Tibial nerve (tissue), 4 donors: ENCODE measurements around the gene KLF8. TPM values are rescaled to one million over a fixed set of nuclear protein-coding genes. Genes with fewer than 3 reads are reported as not detected.
"Not testable (repeated sequence)": the region's sequence is repeated elsewhere in the genome, so short reads cannot be mapped to it uniquely, and the experiment has no call there.

Experiments used
- DNase-seq, 2 donors: peaks; one replicate each; pipeline ENCODE4 v3.0.0-alpha.2; 2019; ENCODE audit warnings: low spot score in 2 of 2
- H3K27ac ChIP-seq, 4 donors: fragments of 200-600 bp; sonication (generic) in 3 of 4; one replicate each; pipeline ENCODE4 v1.5.1; 2017 to 2019; ENCODE audit warnings: mild to moderate bottlenecking in 1 of 4
- H3K27me3 ChIP-seq, 2 donors: fragments of 200-600 bp; sonication (generic) in 1 of 2; one replicate each; pipeline versions ENCODE4 v1.5.1 to v1.6.0; 2017 to 2019
- H3K36me3 ChIP-seq, 3 donors: fragments of 200-600 bp; sonication (generic); one replicate each; pipeline ENCODE4 v1.5.1; 2018 to 2019
- H3K4me1 ChIP-seq, 4 donors: fragments of 200-600 bp; sonication (generic) in 3 of 4; one replicate each; pipeline ENCODE4 v1.5.1; 2017 to 2019
- H3K4me3 ChIP-seq, 4 donors: fragments of 200-600 bp; sonication (generic) in 3 of 4; one replicate each; pipeline ENCODE4 v1.5.1; 2017 to 2019; ENCODE audit warnings: mild to moderate bottlenecking in 1 of 4, moderate library complexity in 1 of 4
- H3K9me3 ChIP-seq, 4 donors: fragments of 200-600 bp; sonication (generic) in 3 of 4; one replicate each; pipeline ENCODE4 v1.5.1; 2017 to 2019
- CTCF ChIP-seq, 5 experiments: fragments of 200-600 bp in 3 of 5; fragments of 450-650 bp in 2 of 5; sonication (generic) in 3 of 5; IDR thresholded peaks; one replicate each; pipeline ENCODE4 v1.5.1; 2016 to 2019; ENCODE audit warnings: antibody characterized with exemption in 5 of 5, mild to moderate bottlenecking in 3 of 5, moderate library complexity in 2 of 5
- EP300 ChIP-seq, 2 donors: sonication (generic); formaldehyde crosslinking; IDR thresholded peaks; one replicate each; pipeline ENCODE4 v1.6.1; 2017; ENCODE audit warnings: antibody characterized with exemption in 2 of 2, mild to moderate bottlenecking in 1 of 2
- POLR2A ChIP-seq, 2 donors: fragments of 450-650 bp; IDR thresholded peaks; one replicate each; pipeline ENCODE4 v1.6.1; 2017; ENCODE audit warnings: antibody characterized with exemption in 2 of 2, mild to moderate bottlenecking in 2 of 2, moderate library complexity in 2 of 2
- WGBS, 2 donors: methylation state at CpG; one replicate each; pipeline ENCODE4 v1.1.5; 2018; 5-methylcytosine and 5-hydroxymethylcytosine counted together
- total RNA-seq, 4 donors: library from RNA; depleted of rRNA; stranded (reverse); fragments of >200 nt; gene quantifications; one replicate each; pipeline ENCODE4 v1.1.0, GENCODE V29; 2016

KLF8 gene
- total RNA-seq: 10 to 100 TPM; 20.5 to 28.8 (median 24.1) TPM

GRCh38 chrX:56232221-56233082 is at the start of gene KLF8:
Gene KLF8 (plus strand): TSS chrX:56232356. CDS start chrX:56233335, 979 bp downstream.
- DNase-seq: peak; percentile 34 to 39
- peak within 1 kb of the TSS; percentile 21 to 60 (median 46) for H3K4me3 ChIP-seq
- peaks cover 0 to 27% (median 0%) of the 10 kb centered on the region in 4 donors for H3K4me1 ChIP-seq
- TF ChIP-seq CTCF (IDR thresholded peaks at IDR 0.05) (no peak), EP300 (IDR thresholded peaks at IDR 0.05) (peak in 1 of 2 donors; percentile 54), POLR2A (IDR thresholded peaks at IDR 0.05) (no peak)
- WGBS, 2 donors: 1 to 39% methylated on average over 33 to 38 of the region's 38 CpGs
- H3K9me3 ChIP-seq: no peaks in the 10 kb centered on the region
- H3K27me3 ChIP-seq: peaks cover 0 to 12% of the 10 kb centered on the region in 2 donors
- no peaks in the 10 kb centered on the region for H3K36me3 ChIP-seq
- H3K27ac ChIP-seq: peak within 1 kb of the TSS; percentile 15 to 88 (median 78)

GRCh38 chrX:56206945-56207344 is 25.2 kb upstream of the KLF8 start:
- not testable (repeated sequence) for H3K9me3 ChIP-seq, H3K4me3 ChIP-seq, H3K27ac ChIP-seq, DNase-seq, H3K27me3 ChIP-seq, H3K4me1 ChIP-seq
- WGBS, 2 donors: 83 to 96% methylated on average over 2 of the region's 2 CpGs
- peaks cover 0 to 11% (median 0%) of the 10 kb centered on the region in 3 donors for H3K36me3 ChIP-seq

GRCh38 chrX:56211701-56212100 is 20.5 kb upstream of the KLF8 start:
- Histone ChIP-seq H3K27me3 (no peaks in the 10 kb centered on the region), H3K4me3 (no peak overlapping the region), H3K27ac (no peak overlapping the region), H3K4me1 (no peaks in the 10 kb centered on the region), H3K36me3 (peaks cover 0 to 6% (median 0%) of the 10 kb centered on the region in 3 donors), H3K9me3 (peaks cover 0 to 5% (median 0%) of the 10 kb centered on the region in 4 donors)
- no peak for DNase-seq
- WGBS, 2 donors: 90 to 100% methylated on average over 1 to 3 of the region's 3 CpGs
- no peak for TF ChIP-seq POLR2A (IDR thresholded peaks at IDR 0.05)
- no peak for TF ChIP-seq CTCF (IDR thresholded peaks at IDR 0.05)
- TF ChIP-seq EP300 (IDR thresholded peaks at IDR 0.05): no peak

- Histone ChIP-seq H3K27ac (no peak overlapping the region), H3K4me3 (no peak overlapping the region), H3K9me3 (peaks cover 0 to 5% (median 0%) of the 10 kb centered on the region in 4 donors), H3K36me3 (peaks cover 0 to 5% (median 0%) of the 10 kb centered on the region in 3 donors), H3K4me1 (no peaks in the 10 kb centered on the region), H3K27me3 (no peaks in the 10 kb centered on the region)
- DNase-seq: no peak
- 82 to 100% methylated on average over 1 of the region's 1 CpG for WGBS, 2 donors
- TF ChIP-seq POLR2A (IDR thresholded peaks at IDR 0.05): no peak
- no peak for TF ChIP-seq CTCF (IDR thresholded peaks at IDR 0.05)
- no peak for TF ChIP-seq EP300 (IDR thresholded peaks at IDR 0.05)
These were observed 15.8 kb upstream of the KLF8 start for GRCh38 chrX:56216332-56216731.

- 31 to 40% methylated on average over 4 of the region's 4 CpGs for WGBS, 2 donors
- Histone ChIP-seq H3K4me1 (no peaks in the 10 kb centered on the region), H3K27me3 (no peaks in the 10 kb centered on the region), H3K4me3 (no peak overlapping the region), H3K36me3 (no peaks in the 10 kb centered on the region), H3K9me3 (no peaks in the 10 kb centered on the region), H3K27ac (no peak overlapping the region)
- TF ChIP-seq EP300 (IDR thresholded peaks at IDR 0.05) (no peak), POLR2A (IDR thresholded peaks at IDR 0.05) (no peak), CTCF (IDR thresholded peaks at IDR 0.05) (peak in 3 of 5 experiments; percentile 11 to 43 (median 16))
- no peak for DNase-seq
These were observed 12.5 kb upstream of the KLF8 start for GRCh38 chrX:56219700-56220099.
